Suprapubic skin (tissue), 3 donors: ENCODE data around the gene MED4.

Source experiments
- POLR2A ChIP-seq, 2 donors: fragments of 450-650 bp; IDR thresholded peaks; one replicate each; pipeline ENCODE4 v1.6.1; 2017; ENCODE audit warnings: antibody characterized with exemption in 2 of 2, mild to moderate bottlenecking in 2 of 2, moderate library complexity in 2 of 2
- TF ChIP-seq, protein P1 (sequence below), 2 donors: fragments of 200-600 bp in 1 of 2; fragments of 450-650 bp in 1 of 2; sonication (generic) in 1 of 2; IDR thresholded peaks; one replicate each; pipeline ENCODE4 v1.5.1; 2016 to 2019; ENCODE audit warnings: antibody characterized with exemption in 2 of 2, mild to moderate bottlenecking in 1 of 2, moderate library complexity in 1 of 2

DNA sequence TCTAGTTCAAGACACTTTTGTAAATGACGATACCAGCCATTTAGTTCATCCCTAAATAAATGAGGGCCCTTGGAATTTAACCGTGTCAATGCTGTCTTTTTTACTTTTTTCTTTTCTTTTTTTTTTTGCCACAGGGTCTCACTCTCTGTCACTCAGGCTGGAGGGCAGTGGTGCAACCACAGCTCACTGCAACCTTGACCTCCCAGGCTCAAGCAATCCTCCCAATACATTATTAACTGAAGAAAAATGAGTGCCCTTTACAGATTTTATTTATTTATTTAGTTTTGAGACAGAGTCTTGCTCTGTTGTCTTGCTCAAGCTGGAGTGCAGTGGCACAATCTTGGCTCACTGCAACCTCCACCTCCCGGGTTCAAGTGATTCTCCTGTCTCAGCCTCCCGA lies 2.9 kb upstream of the MED4 start:
- no peak for TF ChIP-seq POLR2A (IDR thresholded peaks at IDR 0.05)
- TF ChIP-seq, protein P1, sequence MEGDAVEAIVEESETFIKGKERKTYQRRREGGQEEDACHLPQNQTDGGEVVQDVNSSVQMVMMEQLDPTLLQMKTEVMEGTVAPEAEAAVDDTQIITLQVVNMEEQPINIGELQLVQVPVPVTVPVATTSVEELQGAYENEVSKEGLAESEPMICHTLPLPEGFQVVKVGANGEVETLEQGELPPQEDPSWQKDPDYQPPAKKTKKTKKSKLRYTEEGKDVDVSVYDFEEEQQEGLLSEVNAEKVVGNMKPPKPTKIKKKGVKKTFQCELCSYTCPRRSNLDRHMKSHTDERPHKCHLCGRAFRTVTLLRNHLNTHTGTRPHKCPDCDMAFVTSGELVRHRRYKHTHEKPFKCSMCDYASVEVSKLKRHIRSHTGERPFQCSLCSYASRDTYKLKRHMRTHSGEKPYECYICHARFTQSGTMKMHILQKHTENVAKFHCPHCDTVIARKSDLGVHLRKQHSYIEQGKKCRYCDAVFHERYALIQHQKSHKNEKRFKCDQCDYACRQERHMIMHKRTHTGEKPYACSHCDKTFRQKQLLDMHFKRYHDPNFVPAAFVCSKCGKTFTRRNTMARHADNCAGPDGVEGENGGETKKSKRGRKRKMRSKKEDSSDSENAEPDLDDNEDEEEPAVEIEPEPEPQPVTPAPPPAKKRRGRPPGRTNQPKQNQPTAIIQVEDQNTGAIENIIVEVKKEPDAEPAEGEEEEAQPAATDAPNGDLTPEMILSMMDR (IDR thresholded peaks at IDR 0.05) = no peak
